Measurements from ENCODE around the gene OPRL1.
"Not testable (repeated sequence)": the region's sequence is repeated elsewhere in the genome, so short reads cannot be mapped to it uniquely, and the experiment has no call there.

OPRL1 gene

GRCh38 chr20:64082820-64083377 lies 3.0 kb downstream of the OPRL1 start:
- no peaks in the 10 kb centered on the region for H3K9me3 ChIP-seq (ENCODE audit: control insufficient read depth, insufficient read depth, low read length)
- H3K9ac ChIP-seq (ENCODE audit: low read depth, low read length): no peak overlapping the region
- peaks cover 62% of the 10 kb centered on the region for H3K27me3 ChIP-seq (ENCODE audit: control insufficient read depth, insufficient read depth, low read length)
- H3K4me1 ChIP-seq (ENCODE audit: control insufficient read depth, insufficient read depth, low read length): peaks cover 24% of the 10 kb centered on the region
- no peaks in the 10 kb centered on the region for H3K36me3 ChIP-seq (ENCODE audit: control insufficient read depth, insufficient read depth, low read length)
- H3K4me3 ChIP-seq (ENCODE audit: low read depth, low read length): peak overlapping the region; percentile 70
- H3K27ac ChIP-seq (ENCODE audit: low read depth, low read length): no peak overlapping the region

DNA sequence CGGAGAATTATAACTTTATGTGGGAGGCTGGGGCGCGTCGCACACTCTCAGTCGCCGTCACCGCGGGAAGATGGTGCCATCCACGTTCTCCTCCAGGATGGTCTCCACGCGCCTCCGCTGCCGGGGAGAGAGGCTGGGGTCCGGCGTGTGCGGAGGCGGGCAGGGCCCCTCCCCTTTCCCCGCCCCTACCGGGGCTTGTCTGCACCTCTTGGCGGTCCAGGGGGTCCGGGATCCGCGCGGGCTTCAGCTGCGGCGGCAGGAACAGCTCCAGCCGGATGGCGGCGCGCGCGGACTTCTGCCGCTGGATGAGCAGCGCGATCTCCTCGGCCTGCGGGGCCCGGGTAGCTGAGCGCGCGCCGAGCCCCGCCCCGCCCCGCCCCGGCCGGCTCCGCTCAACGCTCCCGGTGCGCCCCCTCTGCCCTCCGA lies 3.5 kb downstream of the OPRL1 start:
- H3K36me3 ChIP-seq (ENCODE audit: control insufficient read depth, insufficient read depth, low read length): no peaks in the 10 kb centered on the region
- H3K9ac ChIP-seq (ENCODE audit: low read depth, low read length): no peak overlapping the region
- peaks cover 62% of the 10 kb centered on the region for H3K27me3 ChIP-seq (ENCODE audit: control insufficient read depth, insufficient read depth, low read length)
- peak overlapping the region; percentile 70 for H3K4me3 ChIP-seq (ENCODE audit: low read depth, low read length)
- H3K4me1 ChIP-seq (ENCODE audit: control insufficient read depth, insufficient read depth, low read length): peaks cover 24% of the 10 kb centered on the region
- H3K9me3 ChIP-seq (ENCODE audit: control insufficient read depth, insufficient read depth, low read length): no peaks in the 10 kb centered on the region
- no peak overlapping the region for H3K27ac ChIP-seq (ENCODE audit: low read depth, low read length)

GRCh38 chr20:64083804-64084684 lies 4.2 kb downstream of the OPRL1 start, which contains the start of gene LKAAEAR1:
LKAAEAR1 (minus strand) TSS chr20:64084398; CDS start chr20:64084219, 179 bp downstream.
- H3K27me3 ChIP-seq (ENCODE audit: control insufficient read depth, insufficient read depth, low read length): peaks cover 62% of the 10 kb centered on the region
- no peaks in the 10 kb centered on the region for H3K36me3 ChIP-seq (ENCODE audit: control insufficient read depth, insufficient read depth, low read length)
- H3K4me3 ChIP-seq (ENCODE audit: low read depth, low read length): peak within 1 kb of the TSS; percentile 70
- no peaks in the 10 kb centered on the region for H3K9me3 ChIP-seq (ENCODE audit: control insufficient read depth, insufficient read depth, low read length)
- peaks cover 21% of the 10 kb centered on the region for H3K4me1 ChIP-seq (ENCODE audit: control insufficient read depth, insufficient read depth, low read length)
- no peak within 1 kb of the TSS for H3K9ac ChIP-seq (ENCODE audit: low read depth, low read length)
- no peak within 1 kb of the TSS for H3K27ac ChIP-seq (ENCODE audit: low read depth, low read length)

DNA sequence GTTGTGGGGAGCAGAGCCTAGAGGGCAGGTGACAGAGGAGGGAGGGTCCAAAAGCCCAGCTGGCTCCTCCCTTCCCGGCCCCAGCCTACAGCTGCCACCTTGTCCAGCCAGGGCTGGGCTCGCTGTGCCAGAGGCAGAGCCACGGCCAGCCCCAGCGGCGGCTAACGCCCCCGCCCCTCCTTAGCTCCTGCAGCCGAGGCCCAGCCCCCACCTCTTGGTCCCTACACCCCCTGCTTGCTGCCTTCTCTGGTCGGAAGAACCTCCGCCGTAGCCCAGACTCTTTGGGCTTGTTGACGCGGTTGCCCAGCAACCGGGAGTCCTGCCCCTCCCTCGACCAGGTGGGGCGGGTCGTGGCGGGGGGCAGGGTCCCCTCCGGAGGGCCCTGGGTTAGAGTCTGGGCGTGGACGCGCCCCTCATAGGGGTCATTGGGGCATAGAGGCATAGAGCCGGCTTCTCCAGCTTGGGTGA lies 4.8 kb downstream of the OPRL1 start:
- Histone ChIP-seq H3K4me1 (ENCODE audit: control insufficient read depth, insufficient read depth, low read length) (peaks cover 21% of the 10 kb centered on the region), H3K9me3 (ENCODE audit: control insufficient read depth, insufficient read depth, low read length) (no peaks in the 10 kb centered on the region), H3K27ac (ENCODE audit: low read depth, low read length) (no peak overlapping the region), H3K9ac (ENCODE audit: low read depth, low read length) (no peak overlapping the region), H3K4me3 (ENCODE audit: low read depth, low read length) (peak overlapping the region; percentile 70), H3K27me3 (ENCODE audit: control insufficient read depth, insufficient read depth, low read length) (peaks cover 62% of the 10 kb centered on the region), H3K36me3 (ENCODE audit: control insufficient read depth, insufficient read depth, low read length) (no peaks in the 10 kb centered on the region)

DNA sequence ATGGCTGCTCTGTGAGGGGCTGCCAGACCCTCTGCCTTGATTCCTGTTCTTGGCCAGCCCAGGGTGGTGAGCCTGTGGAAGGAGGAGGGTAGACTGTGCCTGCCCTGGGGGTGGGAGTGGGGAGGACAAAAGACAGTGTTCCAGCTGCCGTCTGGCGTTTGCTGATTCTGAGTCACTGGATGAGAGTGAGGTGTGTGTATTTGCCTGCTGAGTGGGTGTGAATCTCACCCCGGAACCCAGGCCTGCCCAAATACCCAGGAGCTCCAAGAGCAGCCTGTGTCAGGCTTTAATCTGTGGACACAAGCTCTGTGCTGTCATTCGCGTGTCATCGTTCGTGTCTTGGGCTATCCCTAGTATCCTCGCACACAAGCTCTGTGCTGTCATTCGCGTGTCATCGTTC lies 6.9 kb downstream of the OPRL1 start:
- Histone ChIP-seq H3K4me3 (ENCODE audit: low read depth, low read length) (no peak overlapping the region), H3K27ac (ENCODE audit: low read depth, low read length) (no peak overlapping the region), H3K27me3 (ENCODE audit: control insufficient read depth, insufficient read depth, low read length) (peaks cover 46% of the 10 kb centered on the region), H3K4me1 (ENCODE audit: control insufficient read depth, insufficient read depth, low read length) (peaks cover 18% of the 10 kb centered on the region), H3K9ac (ENCODE audit: low read depth, low read length) (no peak overlapping the region), H3K36me3 (ENCODE audit: control insufficient read depth, insufficient read depth, low read length) (no peaks in the 10 kb centered on the region), H3K9me3 (ENCODE audit: control insufficient read depth, insufficient read depth, low read length) (no peaks in the 10 kb centered on the region)

DNA sequence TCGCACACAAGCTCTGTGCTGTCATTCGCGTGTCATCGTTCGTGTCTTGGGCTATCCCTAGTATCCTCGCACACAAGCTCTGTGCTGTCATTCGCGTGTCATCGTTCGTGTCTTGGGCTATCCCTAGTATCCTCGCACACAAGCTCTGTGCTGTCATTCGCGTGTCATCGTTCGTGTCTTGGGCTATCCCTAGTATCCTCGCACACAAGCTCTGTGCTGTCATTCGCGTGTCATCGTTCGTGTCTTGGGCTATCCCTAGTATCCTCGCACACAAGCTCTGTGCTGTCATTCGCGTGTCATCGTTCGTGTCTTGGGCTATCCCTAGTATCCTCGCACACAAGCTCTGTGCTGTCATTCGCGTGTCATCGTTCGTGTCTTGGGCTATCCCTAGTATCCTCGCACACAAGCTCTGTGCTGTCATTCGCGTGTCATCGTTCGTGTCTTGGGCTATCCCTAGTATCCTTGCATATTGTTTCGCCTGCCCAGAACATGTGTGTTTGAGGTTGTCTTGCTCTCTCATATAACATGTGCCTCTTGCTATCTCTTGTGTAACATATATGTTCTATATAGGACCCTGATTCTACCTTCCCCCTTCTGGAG lies 7.4 kb downstream of the OPRL1 start:
- not testable (repeated sequence) for H3K27ac ChIP-seq (ENCODE audit: low read depth, low read length); H3K36me3 ChIP-seq (ENCODE audit: control insufficient read depth, insufficient read depth, low read length); H3K9me3 ChIP-seq (ENCODE audit: control insufficient read depth, insufficient read depth, low read length); H3K9ac ChIP-seq (ENCODE audit: low read depth, low read length); H3K4me3 ChIP-seq (ENCODE audit: low read depth, low read length)
- Histone ChIP-seq H3K4me1 (ENCODE audit: control insufficient read depth, insufficient read depth, low read length) (peaks cover 18% of the 10 kb centered on the region), H3K27me3 (ENCODE audit: control insufficient read depth, insufficient read depth, low read length) (peaks cover 42% of the 10 kb centered on the region)

DNA sequence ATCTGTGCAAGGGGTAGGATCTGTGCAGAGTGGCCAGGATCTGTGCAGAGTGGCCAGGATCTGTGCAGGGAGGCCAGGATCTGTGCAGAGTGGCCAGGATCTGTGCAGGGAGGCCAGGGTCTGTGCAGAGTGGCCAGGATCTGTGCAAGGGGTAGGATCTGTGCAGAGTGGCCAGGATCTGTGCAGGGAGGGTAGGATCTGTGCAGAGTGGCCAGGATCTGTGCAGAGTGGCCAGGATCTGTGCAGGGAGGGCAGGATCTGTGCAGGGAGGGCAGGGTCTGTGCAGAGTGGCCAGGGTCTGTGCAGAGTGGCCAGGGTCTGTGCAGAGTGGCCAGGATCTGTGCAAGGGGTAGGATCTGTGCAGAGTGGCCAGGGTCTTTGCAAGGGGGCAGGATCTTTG lies 8.7 kb downstream of the OPRL1 start:
- H3K36me3 ChIP-seq (ENCODE audit: control insufficient read depth, insufficient read depth, low read length); H3K27ac ChIP-seq (ENCODE audit: low read depth, low read length); H3K9me3 ChIP-seq (ENCODE audit: control insufficient read depth, insufficient read depth, low read length); H3K4me3 ChIP-seq (ENCODE audit: low read depth, low read length); H3K9ac ChIP-seq (ENCODE audit: low read depth, low read length): not testable (repeated sequence)
- Histone ChIP-seq H3K4me1 (ENCODE audit: control insufficient read depth, insufficient read depth, low read length) (peaks cover 11% of the 10 kb centered on the region; the same call in 1 of the 2 replicates), H3K27me3 (ENCODE audit: control insufficient read depth, insufficient read depth, low read length) (peaks cover 32% of the 10 kb centered on the region)

GRCh38 chr20:64090165-64090564 lies 10.3 kb downstream of the OPRL1 start:
- no peaks in the 10 kb centered on the region for H3K9me3 ChIP-seq (ENCODE audit: control insufficient read depth, insufficient read depth, low read length)
- H3K9ac ChIP-seq (ENCODE audit: low read depth, low read length): no peak overlapping the region
- H3K36me3 ChIP-seq (ENCODE audit: control insufficient read depth, insufficient read depth, low read length): no peaks in the 10 kb centered on the region
- peaks cover 16% of the 10 kb centered on the region for H3K27me3 ChIP-seq (ENCODE audit: control insufficient read depth, insufficient read depth, low read length)
- no peak overlapping the region for H3K27ac ChIP-seq (ENCODE audit: low read depth, low read length)
- H3K4me3 ChIP-seq (ENCODE audit: low read depth, low read length): no peak overlapping the region
- 0 out of 2 replicates have a peak, but pooled peaks cover 4% of the 10 kb centered on the region for H3K4me1 ChIP-seq (ENCODE audit: control insufficient read depth, insufficient read depth, low read length)

- H3K4me3 ChIP-seq (ENCODE audit: low read depth, low read length): no peak overlapping the region
- H3K27ac ChIP-seq (ENCODE audit: low read depth, low read length): no peak overlapping the region
- no peaks in the 10 kb centered on the region for H3K9me3 ChIP-seq (ENCODE audit: control insufficient read depth, insufficient read depth, low read length)
- peaks cover 4% of the 10 kb centered on the region; the same call in 1 of the 2 replicates for H3K27me3 ChIP-seq (ENCODE audit: control insufficient read depth, insufficient read depth, low read length)
- no peak overlapping the region for H3K9ac ChIP-seq (ENCODE audit: low read depth, low read length)
- H3K4me1 ChIP-seq (ENCODE audit: control insufficient read depth, insufficient read depth, low read length): 0 out of 2 replicates have a peak, but pooled peaks cover 4% of the 10 kb centered on the region
- H3K36me3 ChIP-seq (ENCODE audit: control insufficient read depth, insufficient read depth, low read length): no peaks in the 10 kb centered on the region
Measured at GRCh38 chr20:64091340-64091739, 11.5 kb downstream of the OPRL1 start.

DNA sequence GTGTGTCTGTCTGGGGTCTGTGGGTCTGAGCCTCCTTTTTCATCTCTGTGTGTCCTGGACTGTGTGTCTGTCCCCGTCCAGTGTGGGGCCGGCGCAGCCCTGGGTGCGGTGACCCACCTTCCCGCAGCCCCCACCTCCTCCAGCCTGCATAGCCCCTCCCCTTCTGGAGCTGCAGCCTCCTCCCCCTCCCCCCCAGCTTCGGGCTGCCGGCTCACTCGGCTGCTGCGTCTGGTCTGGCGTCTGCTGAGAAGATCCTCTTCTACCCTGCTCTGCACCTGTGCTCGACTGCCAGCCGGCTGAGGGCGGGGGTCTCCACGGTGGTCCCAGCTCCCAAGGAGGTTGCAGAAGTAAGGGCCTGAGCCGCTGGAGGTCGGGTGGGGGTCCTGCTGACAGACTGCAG lies 11.9 kb downstream of the OPRL1 start:
- no peak overlapping the region for H3K4me3 ChIP-seq (ENCODE audit: low read depth, low read length)
- no peaks in the 10 kb centered on the region for H3K36me3 ChIP-seq (ENCODE audit: control insufficient read depth, insufficient read depth, low read length)
- H3K27ac ChIP-seq (ENCODE audit: low read depth, low read length): no peak overlapping the region
- 0 out of 2 replicates have a peak, but pooled peaks cover 4% of the 10 kb centered on the region for H3K4me1 ChIP-seq (ENCODE audit: control insufficient read depth, insufficient read depth, low read length)
- H3K27me3 ChIP-seq (ENCODE audit: control insufficient read depth, insufficient read depth, low read length): peaks cover 3% of the 10 kb centered on the region; the same call in 1 of the 2 replicates
- no peak overlapping the region for H3K9ac ChIP-seq (ENCODE audit: low read depth, low read length)
- H3K9me3 ChIP-seq (ENCODE audit: control insufficient read depth, insufficient read depth, low read length): no peaks in the 10 kb centered on the region
